Lower leg skin (tissue), 3 donors: ENCODE results near the gene CRYAB.

Experiments used
- CTCF ChIP-seq, 3 donors: fragments of 450-650 bp; IDR thresholded peaks; one replicate each; pipeline ENCODE4 v1.5.1; 2016; ENCODE audit warnings: antibody characterized with exemption in 3 of 3, mild to moderate bottlenecking in 3 of 3, moderate library complexity in 2 of 3
- POLR2A ChIP-seq, 2 donors: fragments of 450-650 bp; IDR thresholded peaks; one replicate each; pipeline ENCODE4 v1.6.1; 2016 to 2017; ENCODE audit warnings: antibody characterized with exemption in 2 of 2, mild to moderate bottlenecking in 1 of 2, moderate library complexity in 1 of 2

GRCh38 chr11:111945198-111945597, 33.6 kb upstream of the CRYAB start:
- TF ChIP-seq CTCF (IDR thresholded peaks at IDR 0.05) (no peak), POLR2A (IDR thresholded peaks at IDR 0.05) (no peak)
